ENCODE data around the gene AOPEP.

AOPEP gene

GRCh38 chr9:95126739-95127138 lies 400.2 kb downstream of the AOPEP start:
- no peak overlapping the region for H3K4me3 ChIP-seq (ENCODE audit: low read length)
- H3K27me3 ChIP-seq (replicated peaks; ENCODE audit: insufficient read depth, low read length): no peaks in the 10 kb centered on the region

GRCh38 chr9:95127249-95128176 lies 401.0 kb downstream of the AOPEP start:
- H3K4me1 ChIP-seq (ENCODE audit: low read length): no peaks in the 10 kb centered on the region
- no peaks in the 10 kb centered on the region for H3K27me3 ChIP-seq (replicated peaks; ENCODE audit: insufficient read depth, low read length)
- H3K9me2 ChIP-seq (replicated peaks; ENCODE audit: insufficient read depth, low read length): no peaks in the 10 kb centered on the region
- no peak overlapping the region for H2AFZ ChIP-seq (ENCODE audit: low read length)
- H3K4me3 ChIP-seq (ENCODE audit: low read length): no peak overlapping the region
- H3K79me2 ChIP-seq (ENCODE audit: low read length): no peaks in the 10 kb centered on the region
- no peaks in the 10 kb centered on the region for H3K9me3 ChIP-seq (replicated peaks; ENCODE audit: insufficient read depth, low read length)
- no peaks in the 10 kb centered on the region for H3K36me3 ChIP-seq (replicated peaks; ENCODE audit: insufficient read depth, low read length)
- DNase-seq: peak; percentile 69
- no peaks in the 10 kb centered on the region for H3F3A ChIP-seq (ENCODE audit: insufficient read depth, low read length)
- no peak for TF ChIP-seq EZH2 (optimal IDR thresholded peaks at IDR 0.05; ENCODE audit: low read depth, low read length)
- TF ChIP-seq CTCF (IDR thresholded peaks at IDR 0.05; ENCODE audit: low read length): peak; percentile 80
- no peak overlapping the region for H3K9ac ChIP-seq (ENCODE audit: low read length)
- peaks cover 2% of the 10 kb centered on the region; the same call in 1 of the 2 replicates for H4K20me1 ChIP-seq (ENCODE audit: insufficient read depth, low read length)
- no peak overlapping the region for H3K27ac ChIP-seq (ENCODE audit: low read length)
- no peak overlapping the region for H3K4me2 ChIP-seq (ENCODE audit: low read depth, low read length)

More at GRCh38 chr9:95126739-95127138, 400.2 kb downstream of the AOPEP start:
- no peak for DNase-seq
- Histone ChIP-seq H3K9me2 (replicated peaks; ENCODE audit: insufficient read depth, low read length) (no peaks in the 10 kb centered on the region), H4K20me1 (ENCODE audit: insufficient read depth, low read length) (peaks cover 2% of the 10 kb centered on the region; the same call in 1 of the 2 replicates), H3K9ac (ENCODE audit: low read length) (no peak overlapping the region), H3K36me3 (replicated peaks; ENCODE audit: insufficient read depth, low read length) (no peaks in the 10 kb centered on the region), H3K9me3 (replicated peaks; ENCODE audit: insufficient read depth, low read length) (no peaks in the 10 kb centered on the region), H2AFZ (ENCODE audit: low read length) (no peak overlapping the region), H3K27ac (ENCODE audit: low read length) (no peak overlapping the region), H3K4me1 (ENCODE audit: low read length) (no peaks in the 10 kb centered on the region), H3F3A (ENCODE audit: insufficient read depth, low read length) (no peaks in the 10 kb centered on the region), H3K79me2 (ENCODE audit: low read length) (no peaks in the 10 kb centered on the region), H3K4me2 (ENCODE audit: low read depth, low read length) (no peak overlapping the region)
- TF ChIP-seq CTCF (IDR thresholded peaks at IDR 0.05; ENCODE audit: low read length): no peak

GRCh38 chr9:95128177-95128524 lies 401.7 kb downstream of the AOPEP start:
- no peak overlapping the region for H3K4me3 ChIP-seq (ENCODE audit: low read length)
- no peak for DNase-seq
- H3K4me2 ChIP-seq (ENCODE audit: low read depth, low read length): no peak overlapping the region
- H3K9me2 ChIP-seq (replicated peaks; ENCODE audit: insufficient read depth, low read length): no peaks in the 10 kb centered on the region
- H3K27ac ChIP-seq (ENCODE audit: low read length): no peak overlapping the region
- no peak overlapping the region for H2AFZ ChIP-seq (ENCODE audit: low read length)
- no peaks in the 10 kb centered on the region for H3K36me3 ChIP-seq (replicated peaks; ENCODE audit: insufficient read depth, low read length)
- no peak overlapping the region for H3K9ac ChIP-seq (ENCODE audit: low read length)
- no peaks in the 10 kb centered on the region for H3K9me3 ChIP-seq (replicated peaks; ENCODE audit: insufficient read depth, low read length)
- H3K27me3 ChIP-seq (replicated peaks; ENCODE audit: insufficient read depth, low read length): no peaks in the 10 kb centered on the region
- no peaks in the 10 kb centered on the region for H3K4me1 ChIP-seq (ENCODE audit: low read length)
- no peaks in the 10 kb centered on the region for H3F3A ChIP-seq (ENCODE audit: insufficient read depth, low read length)
- TF ChIP-seq CTCF (IDR thresholded peaks at IDR 0.05; ENCODE audit: low read length): no peak
- TF ChIP-seq EZH2 (optimal IDR thresholded peaks at IDR 0.05; ENCODE audit: low read depth, low read length): no peak
- no peak for TF ChIP-seq EZH2phosphoT487 (IDR thresholded peaks at IDR 0.05; ENCODE audit: low read length)
- H4K20me1 ChIP-seq (ENCODE audit: insufficient read depth, low read length): no peaks in the 10 kb centered on the region
- no peaks in the 10 kb centered on the region for H3K79me2 ChIP-seq (ENCODE audit: low read length)

Measured in MM.1S (cell line).